Gastroesophageal sphincter (tissue), 3 donors: ENCODE data around the gene RHCE.
"Not testable (repeated sequence)": the region's sequence is repeated elsewhere in the genome, so short reads cannot be mapped to it uniquely, and the experiment has no call there.

Experiments
- POLR2AphosphoS5 ChIP-seq: sonication (generic); formaldehyde crosslinking; IDR thresholded peaks from one replicate; pipeline ENCODE4 v1.6.1; 2017; ENCODE audit warnings: antibody characterized with exemption
- TF ChIP-seq, protein P1 (sequence below), 4 experiments: fragments of 200-600 bp in 2 of 4; fragments of 450-650 bp in 2 of 4; sonication (generic) in 1 of 4; IDR thresholded peaks; one replicate each; pipeline ENCODE4 v1.5.1; 2017 to 2019; ENCODE audit warnings: antibody characterized with exemption in 4 of 4, mild to moderate bottlenecking in 2 of 4, moderate library complexity in 2 of 4

- TF ChIP-seq, protein P1, sequence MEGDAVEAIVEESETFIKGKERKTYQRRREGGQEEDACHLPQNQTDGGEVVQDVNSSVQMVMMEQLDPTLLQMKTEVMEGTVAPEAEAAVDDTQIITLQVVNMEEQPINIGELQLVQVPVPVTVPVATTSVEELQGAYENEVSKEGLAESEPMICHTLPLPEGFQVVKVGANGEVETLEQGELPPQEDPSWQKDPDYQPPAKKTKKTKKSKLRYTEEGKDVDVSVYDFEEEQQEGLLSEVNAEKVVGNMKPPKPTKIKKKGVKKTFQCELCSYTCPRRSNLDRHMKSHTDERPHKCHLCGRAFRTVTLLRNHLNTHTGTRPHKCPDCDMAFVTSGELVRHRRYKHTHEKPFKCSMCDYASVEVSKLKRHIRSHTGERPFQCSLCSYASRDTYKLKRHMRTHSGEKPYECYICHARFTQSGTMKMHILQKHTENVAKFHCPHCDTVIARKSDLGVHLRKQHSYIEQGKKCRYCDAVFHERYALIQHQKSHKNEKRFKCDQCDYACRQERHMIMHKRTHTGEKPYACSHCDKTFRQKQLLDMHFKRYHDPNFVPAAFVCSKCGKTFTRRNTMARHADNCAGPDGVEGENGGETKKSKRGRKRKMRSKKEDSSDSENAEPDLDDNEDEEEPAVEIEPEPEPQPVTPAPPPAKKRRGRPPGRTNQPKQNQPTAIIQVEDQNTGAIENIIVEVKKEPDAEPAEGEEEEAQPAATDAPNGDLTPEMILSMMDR (IDR thresholded peaks at IDR 0.05): not testable (repeated sequence)
- not testable (repeated sequence) for TF ChIP-seq POLR2AphosphoS5
Measured at GRCh38 chr1:25387096-25387495, 33.5 kb downstream of the RHCE start.
